Endodermal cell (in vitro differentiated cells): ENCODE measurements around the gene AUNIP. TPM values are rescaled to one million over a fixed set of nuclear protein-coding genes. Genes with fewer than 3 reads are reported as not detected.

Experiments used
- DNase-seq: peaks from one replicate; pipeline ENCODE4 v3.0.0-alpha.2; 2017
- H3K27ac ChIP-seq: 2 replicates; pipeline ENCODE4 v1.5.1; 2013; ENCODE audit warnings: mild to moderate bottlenecking, low read depth, low read length, moderate library complexity
- H3K27me3 ChIP-seq: 2 replicates; pipeline ENCODE4 v1.6.1; 2013; ENCODE audit warnings: mild to moderate bottlenecking, low read length, moderate library complexity; ENCODE audit not compliant: insufficient read depth, control insufficient read depth, poor library complexity, severe bottlenecking
- H3K36me3 ChIP-seq: 2 replicates; pipeline ENCODE4 v1.7.0; 2013; ENCODE audit warnings: mild to moderate bottlenecking, low read length, moderate library complexity; ENCODE audit not compliant: control insufficient read depth, insufficient read depth
- H3K4me1 ChIP-seq: one replicate; pipeline ENCODE4 v1.7.0; 2013; ENCODE audit warnings: low read length; ENCODE audit not compliant: control insufficient read depth, insufficient read depth
- H3K4me3 ChIP-seq: 2 replicates; pipeline ENCODE4 v1.5.1; 2013; ENCODE audit warnings: mild to moderate bottlenecking, low read length, moderate library complexity
- H3K9ac ChIP-seq: 2 replicates; pipeline ENCODE4 v1.6.1; 2013; ENCODE audit warnings: mild to moderate bottlenecking, low read length, moderate library complexity; ENCODE audit not compliant: poor library complexity, severe bottlenecking; ENCODE audit errors: extremely low read depth
- H3K9me3 ChIP-seq: 2 replicates; pipeline ENCODE4 v1.6.1; 2013; ENCODE audit warnings: mild to moderate bottlenecking, low read length, moderate library complexity; ENCODE audit not compliant: control insufficient read depth
- H3K27ac Mint-ChIP-seq: 2 replicates; pipeline ENCODE4 v1.8.0; 2020; ENCODE audit warnings: mixed read lengths
- H3K27me3 Mint-ChIP-seq: 2 replicates; pipeline ENCODE4 v1.8.0; 2021; ENCODE audit warnings: mild to moderate bottlenecking, mixed read lengths; ENCODE audit not compliant: insufficient read depth
- H3K36me3 Mint-ChIP-seq: 2 replicates; pipeline ENCODE4 v1.8.0; 2020; ENCODE audit warnings: low read depth, mixed read lengths
- H3K4me1 Mint-ChIP-seq: 2 replicates; pipeline ENCODE4 v1.8.0; 2020; ENCODE audit warnings: mixed read lengths
- H3K4me3 Mint-ChIP-seq: 2 replicates; pipeline ENCODE4 v1.8.0; 2020; ENCODE audit warnings: mild to moderate bottlenecking, moderate library complexity, mixed read lengths
- H3K9me3 Mint-ChIP-seq: 2 replicates; pipeline ENCODE4 v1.8.0; 2020; ENCODE audit warnings: mild to moderate bottlenecking, mixed read lengths
- WGBS, 2 experiments: methylation state at CpG; one replicate each; pipeline versions ENCODE4 v1.1.5 to v1.1.7; 2013; ENCODE audit warnings: missing lambda C conversion rate in 2 of 2, mixed read lengths in 1 of 2; ENCODE audit not compliant: insufficient coverage in 1 of 2, insufficient read length in 1 of 2; 5-methylcytosine and 5-hydroxymethylcytosine counted together
- long read RNA-seq, 4 experiments: library from polyadenylated mRNA in 2 of 4; library from RNA in 1 of 4; library from capped mRNA in 1 of 4; stranded (forward) in 3 of 4; unstranded in 1 of 4; transcript quantifications; one replicate each; pipeline ENCODE4 v2.0.0, GENCODE V29; 2020 to 2021; ENCODE audit warnings: inconsistent platforms in 1 of 4
- polyA plus RNA-seq, 2 experiments: library from polyadenylated mRNA; stranded (reverse); fragments of 50-300 nt; gene quantifications; one replicate each; pipeline ENCODE4 v1.2.3, GENCODE V29; 2013
- total RNA-seq, 2 donors: library from RNA; stranded (reverse); fragmentation: NEBNext Ultra II Directional in 1 of 2; extraction: Animal tissue kit (Norgen Biotek cat#: 25700) in 1 of 2; gene quantifications; 2 replicates in 1 of 2; 3 replicates in 1 of 2; pipeline ENCODE4 v1.2.1, GENCODE V29; 2021
- TF ChIP-seq, protein P1 (sequence below): fragments of 200-600 bp; sonication (generic); conservative IDR thresholded peaks from 2 replicates; pipeline ENCODE4 v1.5.0; 2021; ENCODE audit warnings: antibody characterized with exemption, mild to moderate bottlenecking

The AUNIP gene, protein sequence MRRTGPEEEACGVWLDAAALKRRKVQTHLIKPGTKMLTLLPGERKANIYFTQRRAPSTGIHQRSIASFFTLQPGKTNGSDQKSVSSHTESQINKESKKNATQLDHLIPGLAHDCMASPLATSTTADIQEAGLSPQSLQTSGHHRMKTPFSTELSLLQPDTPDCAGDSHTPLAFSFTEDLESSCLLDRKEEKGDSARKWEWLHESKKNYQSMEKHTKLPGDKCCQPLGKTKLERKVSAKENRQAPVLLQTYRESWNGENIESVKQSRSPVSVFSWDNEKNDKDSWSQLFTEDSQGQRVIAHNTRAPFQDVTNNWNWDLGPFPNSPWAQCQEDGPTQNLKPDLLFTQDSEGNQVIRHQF
- 10 to 100 TPM; 14.3 to 19.5 TPM for total RNA-seq
- 8.0 TPM for polyA plus RNA-seq (2013, experiment 1 of 2)
- 7.4 TPM for polyA plus RNA-seq (2013, experiment 2 of 2)
- long read RNA-seq, experiment 1, partial matches to known transcripts: 0 of 8 reads
- long read RNA-seq, experiment 1, other reads (novel, unspliced or antisense): 4 of 8 reads
- long read RNA-seq, experiment 2, transcript AUNIP-201 (3 exons, 2,116 nt): major isoform, 30 of 31 reads
- long read RNA-seq, experiment 2, partial matches to known transcripts: 1 of 31 reads
- long read RNA-seq, experiment 2, other reads (novel, unspliced or antisense): 0 of 31 reads
- long read RNA-seq, experiment 3, transcript AUNIP-201 (3 exons, 2,116 nt): major isoform, 63 of 65 reads
- long read RNA-seq, experiment 3, partial matches to known transcripts: 2 of 65 reads
- long read RNA-seq, experiment 3, other reads (novel, unspliced or antisense): 0 of 65 reads
- long read RNA-seq, experiment 4, transcript AUNIP-201 (3 exons, 2,116 nt): major isoform, 9 of 9 reads
- long read RNA-seq, experiment 4, partial matches to known transcripts: 0 of 9 reads
- long read RNA-seq, experiment 4, other reads (novel, unspliced or antisense): 0 of 9 reads

DNA sequence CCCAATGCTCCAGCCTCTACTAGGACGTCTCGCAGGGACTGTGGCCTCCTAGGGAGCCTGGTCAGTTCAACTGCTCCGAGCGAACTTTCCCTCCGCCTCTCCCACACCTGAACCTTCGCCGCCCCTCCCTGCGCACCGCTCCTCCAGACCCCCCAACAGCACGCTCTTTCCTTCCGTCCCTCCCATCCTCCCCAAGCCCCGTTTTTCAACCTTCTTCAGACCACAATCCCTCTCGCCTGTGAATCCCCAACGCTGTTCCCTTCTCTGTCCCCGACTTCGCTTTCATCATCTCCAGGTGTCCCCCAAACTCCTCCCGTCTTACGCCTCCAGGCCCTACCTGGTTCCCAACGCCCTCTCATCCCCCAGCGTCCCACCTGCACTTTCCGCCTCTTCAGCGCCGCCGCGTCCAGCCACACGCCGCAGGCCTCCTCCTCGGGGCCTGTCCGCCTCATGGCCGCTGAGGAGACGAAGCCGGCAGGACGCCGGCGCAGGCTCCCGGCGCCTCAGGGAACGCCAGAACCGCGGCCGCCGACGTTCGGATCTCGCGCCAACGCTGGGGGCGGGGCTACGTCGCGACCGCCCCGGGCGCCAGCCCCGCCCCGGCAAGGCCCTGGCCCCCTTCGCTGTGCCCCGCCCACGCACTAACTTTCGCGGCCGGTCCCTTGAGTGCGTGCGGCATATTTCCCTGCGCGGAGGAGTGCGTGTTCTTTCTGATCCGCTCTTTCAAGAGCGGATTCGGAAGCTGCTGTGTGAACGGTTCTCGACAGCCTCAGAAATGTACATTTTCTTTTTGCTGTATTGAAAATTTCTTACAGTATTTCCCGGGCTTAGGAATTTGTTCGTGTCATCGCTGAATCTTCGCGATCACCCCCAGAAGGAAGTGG is at the start of gene AUNIP:
Gene AUNIP (minus strand): TSS at position 552 of the 884 bp plus-strand sequence. CDS start 100 bp downstream, at position 452.
- H3K27ac ChIP-seq: no peak within 1 kb of the TSS
- H3K36me3 ChIP-seq: no peaks in the 10 kb centered on the region
- peak within 1 kb of the TSS; percentile 98 for H3K27ac Mint-ChIP-seq
- H3K4me3 Mint-ChIP-seq: peak within 1 kb of the TSS; percentile 94
- peaks cover 13% of the 10 kb centered on the region for H3K4me1 Mint-ChIP-seq
- H3K9ac ChIP-seq: peak within 1 kb of the TSS; percentile 87
- H3K27me3 ChIP-seq: no peaks in the 10 kb centered on the region
- peaks cover 21% of the 10 kb centered on the region for H3K36me3 Mint-ChIP-seq
- H3K4me1 ChIP-seq: no peaks in the 10 kb centered on the region
- H3K9me3 Mint-ChIP-seq: no peaks in the 10 kb centered on the region
- no peaks in the 10 kb centered on the region for H3K9me3 ChIP-seq
- 1 to 2% methylated on average over 40 to 77 of the region's 77 CpGs for WGBS, 2 experiments
- H3K27me3 Mint-ChIP-seq: no peaks in the 10 kb centered on the region
- H3K4me3 ChIP-seq: peak within 1 kb of the TSS; percentile 95
- TF ChIP-seq, protein P1, sequence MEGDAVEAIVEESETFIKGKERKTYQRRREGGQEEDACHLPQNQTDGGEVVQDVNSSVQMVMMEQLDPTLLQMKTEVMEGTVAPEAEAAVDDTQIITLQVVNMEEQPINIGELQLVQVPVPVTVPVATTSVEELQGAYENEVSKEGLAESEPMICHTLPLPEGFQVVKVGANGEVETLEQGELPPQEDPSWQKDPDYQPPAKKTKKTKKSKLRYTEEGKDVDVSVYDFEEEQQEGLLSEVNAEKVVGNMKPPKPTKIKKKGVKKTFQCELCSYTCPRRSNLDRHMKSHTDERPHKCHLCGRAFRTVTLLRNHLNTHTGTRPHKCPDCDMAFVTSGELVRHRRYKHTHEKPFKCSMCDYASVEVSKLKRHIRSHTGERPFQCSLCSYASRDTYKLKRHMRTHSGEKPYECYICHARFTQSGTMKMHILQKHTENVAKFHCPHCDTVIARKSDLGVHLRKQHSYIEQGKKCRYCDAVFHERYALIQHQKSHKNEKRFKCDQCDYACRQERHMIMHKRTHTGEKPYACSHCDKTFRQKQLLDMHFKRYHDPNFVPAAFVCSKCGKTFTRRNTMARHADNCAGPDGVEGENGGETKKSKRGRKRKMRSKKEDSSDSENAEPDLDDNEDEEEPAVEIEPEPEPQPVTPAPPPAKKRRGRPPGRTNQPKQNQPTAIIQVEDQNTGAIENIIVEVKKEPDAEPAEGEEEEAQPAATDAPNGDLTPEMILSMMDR: no peak
- peak; percentile 92 for DNase-seq

DNA sequence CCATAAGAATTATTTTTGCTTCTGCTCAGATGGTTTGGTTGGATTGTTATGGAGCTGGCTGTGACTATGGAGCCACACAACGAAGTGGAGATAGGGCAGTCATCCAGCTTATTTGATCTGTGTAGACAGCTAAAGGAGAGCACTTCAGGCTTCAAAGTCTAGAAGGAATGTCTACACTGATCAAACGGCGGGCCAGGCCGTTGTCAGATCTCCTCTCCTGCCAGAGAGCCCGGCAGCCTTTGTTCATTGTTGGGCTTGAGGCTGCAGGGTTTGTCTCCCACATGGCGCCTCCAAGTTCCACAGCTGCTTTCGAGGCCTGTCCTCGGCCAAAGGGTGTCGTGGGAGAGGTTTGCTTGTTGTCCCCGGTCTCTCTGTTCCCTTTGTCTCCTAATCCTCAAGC is 49.8 kb upstream of the AUNIP start:
- no peak overlapping the region for H3K4me3 Mint-ChIP-seq
- Histone ChIP-seq H3K27ac (no peak overlapping the region), H3K9ac (no peak overlapping the region), H3K4me1 (no peaks in the 10 kb centered on the region), H3K9me3 (no peaks in the 10 kb centered on the region), H3K27me3 (no peaks in the 10 kb centered on the region), H3K36me3 (peaks cover 3% of the 10 kb centered on the region), H3K4me3 (no peak overlapping the region)
- peaks cover 3% of the 10 kb centered on the region for H3K27me3 Mint-ChIP-seq
- H3K9me3 Mint-ChIP-seq: no peaks in the 10 kb centered on the region
- TF ChIP-seq, protein P1: no peak
- H3K36me3 Mint-ChIP-seq: peaks cover 7% of the 10 kb centered on the region
- peaks cover 22% of the 10 kb centered on the region for H3K4me1 Mint-ChIP-seq
- no peak overlapping the region for H3K27ac Mint-ChIP-seq
- DNase-seq: no peak
- 83 to 88% methylated on average over 10 of the region's 10 CpGs for WGBS, 2 experiments

DNA sequence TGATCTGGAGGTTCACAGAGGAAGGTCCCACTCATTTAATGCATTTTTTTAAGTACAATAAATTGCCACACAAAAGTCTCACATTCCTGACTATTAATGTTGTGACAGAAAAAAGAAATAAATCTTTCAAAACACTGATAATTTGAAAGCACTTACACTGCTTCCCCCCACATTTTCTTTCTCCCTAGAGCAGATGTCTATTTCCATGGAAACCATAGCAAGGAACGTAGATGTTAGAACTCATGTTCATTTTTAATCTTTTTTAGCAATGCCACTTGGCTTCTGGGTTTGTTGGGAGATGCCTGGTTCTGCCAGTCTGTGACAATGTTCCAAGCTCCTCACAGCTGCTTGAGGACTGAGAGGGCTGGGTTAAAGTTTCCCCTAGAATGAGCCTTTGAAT is 48.9 kb upstream of the AUNIP start:
- no peaks in the 10 kb centered on the region for H3K9me3 ChIP-seq
- Mint-ChIP-seq H3K27me3 (peaks cover 3% of the 10 kb centered on the region), H3K36me3 (peaks cover 14% of the 10 kb centered on the region), H3K27ac (no peak overlapping the region), H3K4me1 (peaks cover 24% of the 10 kb centered on the region), H3K9me3 (no peaks in the 10 kb centered on the region), H3K4me3 (no peak overlapping the region)
- no peaks in the 10 kb centered on the region for H3K27me3 ChIP-seq
- WGBS, 2 experiments: 95 to 100% methylated on average over 1 of the region's 1 CpG
- TF ChIP-seq, protein P1: no peak
- no peak overlapping the region for H3K9ac ChIP-seq
- H3K36me3 ChIP-seq: peaks cover 12% of the 10 kb centered on the region
- no peak overlapping the region for H3K4me3 ChIP-seq
- no peak for DNase-seq
- H3K27ac ChIP-seq: no peak overlapping the region
- H3K4me1 ChIP-seq: no peaks in the 10 kb centered on the region
